ENCODE measurements around the gene IL12RB1.
"Not testable (repeated sequence)": the region's sequence is repeated elsewhere in the genome, so short reads cannot be mapped to it uniquely, and the experiment has no call there.

IL12RB1 gene

GRCh38 chr19:18049385-18049784 lies 37.3 kb downstream of the IL12RB1 start:
- Histone ChIP-seq H3K4me3 (no peak overlapping the region), H3K27ac (peak overlapping the region; percentile 86 to 91)
- peak; percentile 96 for DNase-seq (ENCODE audit: low spot score)
- no peak for TF ChIP-seq CTCF (IDR thresholded peaks at IDR 0.05)

- DNase-seq (ENCODE audit: low spot score), result no peak
- no peak for TF ChIP-seq CTCF (IDR thresholded peaks at IDR 0.05)
- H3K27ac ChIP-seq, result peak overlapping the region; percentile 60 to 73
- no peak overlapping the region for H3K4me3 ChIP-seq
Observed at GRCh38 chr19:18046059-18046718, 40.5 kb downstream of the IL12RB1 start.

GRCh38 chr19:18045307-18046050 lies 41.3 kb downstream of the IL12RB1 start:
- DNase-seq (ENCODE audit: low spot score), result no peak
- no peak for TF ChIP-seq CTCF (IDR thresholded peaks at IDR 0.05)
- H3K4me3 ChIP-seq, result peak overlapping the region; percentile 67
- peak overlapping the region; percentile 60 to 73 for H3K27ac ChIP-seq

GRCh38 chr19:18044825-18045304 lies 41.9 kb downstream of the IL12RB1 start:
- DNase-seq (ENCODE audit: low spot score), result peak; percentile 84
- Histone ChIP-seq H3K27ac (peak overlapping the region; percentile 60 to 73), H3K4me3 (peak overlapping the region; percentile 67)
- no peak for TF ChIP-seq CTCF (IDR thresholded peaks at IDR 0.05)

- DNase-seq (ENCODE audit: low spot score), result no peak
- Histone ChIP-seq H3K4me3 (no peak overlapping the region), H3K27ac (no peak overlapping the region)
- TF ChIP-seq CTCF (IDR thresholded peaks at IDR 0.05), result no peak
Observed at GRCh38 chr19:18043676-18044075, 43.1 kb downstream of the IL12RB1 start.

- Histone ChIP-seq H3K4me3 (no peak overlapping the region), H3K27ac (no peak overlapping the region)
- no peak for DNase-seq (ENCODE audit: low spot score)
- no peak for TF ChIP-seq CTCF (IDR thresholded peaks at IDR 0.05)
Observed at GRCh38 chr19:18041054-18041453, 45.7 kb downstream of the IL12RB1 start.

- not testable (repeated sequence) for H3K4me3 ChIP-seq; DNase-seq (ENCODE audit: low spot score); H3K27ac ChIP-seq
Observed at GRCh38 chr19:18032102-18032501, 54.6 kb downstream of the IL12RB1 start.

- not testable (repeated sequence) for DNase-seq (ENCODE audit: low spot score); H3K4me3 ChIP-seq
Observed at GRCh38 chr19:18031401-18031800, 55.3 kb downstream of the IL12RB1 start.

More at GRCh38 chr19:18031401-18031800, 55.3 kb downstream of the IL12RB1 start:
- peak overlapping the region in 1 of 2 donors; percentile 22 for H3K27ac ChIP-seq
